Measurements from ENCODE around the gene TCEAL8. TPM values are rescaled to one million over a fixed set of nuclear protein-coding genes. Genes with fewer than 3 reads are reported as not detected.

The TCEAL8 gene
- total RNA-seq, 4 donors from 2014 or later: 9.2 to 10.6 (median 10.2) TPM

DNA sequence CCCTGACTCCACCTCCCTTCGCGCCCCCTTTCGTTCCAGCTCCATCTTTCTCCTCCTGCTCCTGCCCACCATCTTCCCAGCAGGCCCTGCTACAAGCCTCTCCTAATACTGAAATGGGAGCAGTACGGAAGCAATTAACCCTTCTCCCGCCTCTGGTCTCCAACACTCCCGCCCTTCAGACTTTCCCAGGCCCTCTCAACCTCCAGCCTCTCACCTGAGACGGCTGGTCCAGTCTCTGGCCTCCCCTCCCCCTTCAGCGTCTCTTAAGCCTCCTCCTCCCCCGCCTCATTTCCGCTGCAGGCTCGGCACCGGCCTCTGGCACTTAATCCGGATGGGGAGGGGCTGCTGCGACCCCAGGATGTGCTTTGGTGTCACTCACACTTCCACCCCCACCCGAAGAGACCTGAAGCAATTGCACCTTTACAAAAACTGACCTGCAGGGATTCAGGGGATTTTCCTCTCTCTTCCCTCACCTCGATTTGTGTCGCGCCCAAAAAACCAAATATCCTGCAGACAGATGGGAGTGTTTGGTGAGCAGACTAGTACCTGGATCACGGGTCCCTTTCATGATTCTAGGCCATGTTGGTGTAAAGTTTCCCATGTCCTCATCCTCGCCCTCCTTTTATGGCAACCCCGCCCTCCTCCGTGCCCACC, 657 bp downstream of the TCEAL8 start:
- in situ Hi-C loops (cut with MboI; ENCODE audit: low sequenced_read_pairs in 4 of 4): no loop called here
- H3K27me3 ChIP-seq: no peaks in the 10 kb centered on the region
- H3K36me3 ChIP-seq: no peaks in the 10 kb centered on the region
- ATAC-seq (peak; percentile 49 to 56), DNase-seq (peak in 1 of 2 donors; percentile 9)
- H3K27ac ChIP-seq: peak overlapping the region; percentile 73 to 81 (median 78)
- peak overlapping the region; percentile 63 to 67 (median 65) for H3K4me3 ChIP-seq
- no peaks in the 10 kb centered on the region for H3K4me1 ChIP-seq
- intact Hi-C loops (cut with DNase I; ENCODE audit: low total_unique reads): no loop called here
- TF ChIP-seq POLR2A (IDR thresholded peaks at IDR 0.05): no peak
- TF ChIP-seq, protein P1, sequence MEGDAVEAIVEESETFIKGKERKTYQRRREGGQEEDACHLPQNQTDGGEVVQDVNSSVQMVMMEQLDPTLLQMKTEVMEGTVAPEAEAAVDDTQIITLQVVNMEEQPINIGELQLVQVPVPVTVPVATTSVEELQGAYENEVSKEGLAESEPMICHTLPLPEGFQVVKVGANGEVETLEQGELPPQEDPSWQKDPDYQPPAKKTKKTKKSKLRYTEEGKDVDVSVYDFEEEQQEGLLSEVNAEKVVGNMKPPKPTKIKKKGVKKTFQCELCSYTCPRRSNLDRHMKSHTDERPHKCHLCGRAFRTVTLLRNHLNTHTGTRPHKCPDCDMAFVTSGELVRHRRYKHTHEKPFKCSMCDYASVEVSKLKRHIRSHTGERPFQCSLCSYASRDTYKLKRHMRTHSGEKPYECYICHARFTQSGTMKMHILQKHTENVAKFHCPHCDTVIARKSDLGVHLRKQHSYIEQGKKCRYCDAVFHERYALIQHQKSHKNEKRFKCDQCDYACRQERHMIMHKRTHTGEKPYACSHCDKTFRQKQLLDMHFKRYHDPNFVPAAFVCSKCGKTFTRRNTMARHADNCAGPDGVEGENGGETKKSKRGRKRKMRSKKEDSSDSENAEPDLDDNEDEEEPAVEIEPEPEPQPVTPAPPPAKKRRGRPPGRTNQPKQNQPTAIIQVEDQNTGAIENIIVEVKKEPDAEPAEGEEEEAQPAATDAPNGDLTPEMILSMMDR (IDR thresholded peaks at IDR 0.05 in 4 of 5, conservative IDR thresholded peaks at IDR 0.05 in 1 of 5): no peak
- H3K9me3 ChIP-seq: no peaks in the 10 kb centered on the region

DNA sequence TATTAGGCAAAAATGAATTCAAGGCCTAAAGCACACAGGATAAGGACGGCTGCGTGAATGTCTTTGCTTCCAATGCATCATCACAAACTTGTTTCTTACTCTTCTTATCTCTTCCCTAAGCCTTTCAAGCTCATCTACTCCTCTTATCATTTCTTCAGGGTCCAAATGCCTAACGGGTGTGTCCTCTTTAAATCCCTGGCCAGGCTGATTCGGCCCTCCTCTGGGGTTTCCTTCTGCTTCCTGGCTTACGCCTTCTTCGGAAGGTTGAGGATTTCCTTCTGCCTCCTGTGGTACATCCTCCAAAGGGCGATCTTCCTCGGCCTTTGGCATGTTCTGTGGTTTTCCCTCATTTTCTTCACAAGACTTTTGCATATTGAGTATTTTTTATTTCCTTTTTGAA, 1.3 kb downstream of the TCEAL8 start:
- TF ChIP-seq, protein P1 (IDR thresholded peaks at IDR 0.05 in 4 of 5, conservative IDR thresholded peaks at IDR 0.05 in 1 of 5): no peak
- no peak for TF ChIP-seq POLR2A (IDR thresholded peaks at IDR 0.05)
- Histone ChIP-seq H3K27ac (peak overlapping the region; percentile 73 to 81 (median 78)), H3K27me3 (no peaks in the 10 kb centered on the region), H3K4me3 (peak overlapping the region; percentile 63 to 67 (median 65)), H3K9me3 (no peaks in the 10 kb centered on the region), H3K4me1 (no peaks in the 10 kb centered on the region), H3K36me3 (no peaks in the 10 kb centered on the region)
- intact Hi-C loops (cut with DNase I; ENCODE audit: low total_unique reads): loop anchor here (2.0 kb wide), 1 partner anchor 103 kb away; the partner anchor contains the start of gene TCEAL9
- DNase-seq: no peak
- in situ Hi-C loops (cut with MboI; ENCODE audit: low sequenced_read_pairs in 4 of 4): no loop called here
- no peak for ATAC-seq

DNA sequence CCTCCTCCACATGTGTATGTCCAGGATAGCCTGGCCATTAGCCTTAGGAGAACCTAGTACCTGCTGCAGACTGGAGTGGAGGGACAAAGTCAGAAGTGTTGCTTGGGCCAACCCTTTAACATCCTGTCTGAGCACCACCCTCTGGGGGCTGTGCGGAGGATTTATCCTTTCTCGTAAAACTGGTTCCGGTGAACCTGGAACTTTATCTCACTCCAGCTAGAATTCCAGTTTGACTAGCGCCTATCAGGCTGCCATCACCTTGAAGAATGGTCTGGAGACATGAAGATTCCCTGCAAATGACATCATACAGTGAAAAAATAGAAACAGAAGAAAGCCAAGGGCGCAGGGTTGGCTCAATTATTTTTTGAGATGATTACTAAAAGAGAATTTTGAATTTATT, 4.0 kb downstream of the TCEAL8 start:
- Histone ChIP-seq H3K9me3 (no peaks in the 10 kb centered on the region), H3K4me3 (no peak overlapping the region), H3K27ac (no peak overlapping the region), H3K36me3 (no peaks in the 10 kb centered on the region), H3K27me3 (no peaks in the 10 kb centered on the region), H3K4me1 (no peaks in the 10 kb centered on the region)
- ATAC-seq (no peak), DNase-seq (no peak)
- no peak for TF ChIP-seq POLR2A (IDR thresholded peaks at IDR 0.05)
- TF ChIP-seq, protein P1 (IDR thresholded peaks at IDR 0.05 in 4 of 5, conservative IDR thresholded peaks at IDR 0.05 in 1 of 5): no peak
- in situ Hi-C loops (cut with MboI; ENCODE audit: low sequenced_read_pairs in 4 of 4) (no loop called here), intact Hi-C loops (cut with DNase I; ENCODE audit: low total_unique reads) (no loop called here)

DNA sequence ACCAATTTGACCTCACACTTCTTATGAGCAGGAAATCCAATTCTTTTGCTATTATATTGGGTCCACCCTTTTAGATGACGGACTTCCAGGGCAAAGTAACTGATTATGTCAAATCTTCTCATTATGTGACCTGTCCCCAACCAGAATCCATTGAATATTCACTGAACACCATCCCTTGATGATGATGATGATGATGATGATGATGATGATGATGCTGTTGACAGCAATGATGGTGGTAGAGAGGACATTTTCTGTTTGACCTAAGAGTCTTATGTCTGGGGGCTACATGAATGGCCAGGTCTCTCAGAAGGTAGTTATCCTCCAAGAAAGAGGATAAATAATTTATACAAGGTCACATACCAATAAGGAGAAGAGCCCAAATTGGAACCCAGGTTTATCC, 5.2 kb downstream of the TCEAL8 start:
- Histone ChIP-seq H3K9me3 (no peaks in the 10 kb centered on the region), H3K36me3 (no peaks in the 10 kb centered on the region), H3K27me3 (no peaks in the 10 kb centered on the region), H3K4me3 (no peak overlapping the region), H3K27ac (no peak overlapping the region), H3K4me1 (no peaks in the 10 kb centered on the region)
- in situ Hi-C loops (cut with MboI; ENCODE audit: low sequenced_read_pairs in 4 of 4): no loop called here
- ATAC-seq: no peak
- DNase-seq: no peak
- intact Hi-C loops (cut with DNase I; ENCODE audit: low total_unique reads): no loop called here
- TF ChIP-seq, protein P1 (IDR thresholded peaks at IDR 0.05 in 4 of 5, conservative IDR thresholded peaks at IDR 0.05 in 1 of 5): no peak
- TF ChIP-seq POLR2A (IDR thresholded peaks at IDR 0.05): no peak

DNA sequence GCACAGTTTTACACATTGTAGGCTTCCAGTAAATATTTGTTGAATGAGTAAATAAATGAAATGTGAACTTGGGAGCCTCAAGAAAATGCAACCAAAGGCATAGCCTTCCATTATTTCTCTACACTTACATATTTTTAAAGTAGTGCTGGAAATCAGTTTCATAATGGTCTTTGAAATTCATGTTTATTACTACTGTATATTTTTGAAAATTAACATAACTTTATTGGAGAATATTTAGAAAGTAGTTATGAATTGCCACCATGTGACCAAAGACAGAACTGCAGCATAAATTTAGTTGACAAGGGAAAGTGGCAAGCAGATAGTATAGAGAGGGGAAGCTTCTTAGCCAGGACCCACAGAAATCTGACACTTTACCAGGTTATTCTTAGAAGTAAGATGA, 6.4 kb downstream of the TCEAL8 start:
- no peaks in the 10 kb centered on the region for H3K4me1 ChIP-seq
- intact Hi-C loops (cut with DNase I; ENCODE audit: low total_unique reads): no loop called here
- ATAC-seq (no peak), DNase-seq (no peak)
- no peak overlapping the region for H3K27ac ChIP-seq
- H3K36me3 ChIP-seq: no peaks in the 10 kb centered on the region
- no peaks in the 10 kb centered on the region for H3K27me3 ChIP-seq
- no peak overlapping the region for H3K4me3 ChIP-seq
- no peaks in the 10 kb centered on the region for H3K9me3 ChIP-seq
- TF ChIP-seq POLR2A (IDR thresholded peaks at IDR 0.05): no peak
- TF ChIP-seq, protein P1 (IDR thresholded peaks at IDR 0.05 in 4 of 5, conservative IDR thresholded peaks at IDR 0.05 in 1 of 5): peak in 1 of 5 experiments; percentile 12
- in situ Hi-C loops (cut with MboI; ENCODE audit: low sequenced_read_pairs in 4 of 4): no loop called here

All from gastrocnemius medialis (tissue), 4 donors.